ENCODE measurements around the gene P2RX1. TPM values are rescaled to one million over a fixed set of nuclear protein-coding genes. Genes with fewer than 3 reads are reported as not detected.

The P2RX1 gene
- total and polyA plus RNA-seq, 2 of the 4 experiments (the other 2 are of a cell fraction): not detected

DNA sequence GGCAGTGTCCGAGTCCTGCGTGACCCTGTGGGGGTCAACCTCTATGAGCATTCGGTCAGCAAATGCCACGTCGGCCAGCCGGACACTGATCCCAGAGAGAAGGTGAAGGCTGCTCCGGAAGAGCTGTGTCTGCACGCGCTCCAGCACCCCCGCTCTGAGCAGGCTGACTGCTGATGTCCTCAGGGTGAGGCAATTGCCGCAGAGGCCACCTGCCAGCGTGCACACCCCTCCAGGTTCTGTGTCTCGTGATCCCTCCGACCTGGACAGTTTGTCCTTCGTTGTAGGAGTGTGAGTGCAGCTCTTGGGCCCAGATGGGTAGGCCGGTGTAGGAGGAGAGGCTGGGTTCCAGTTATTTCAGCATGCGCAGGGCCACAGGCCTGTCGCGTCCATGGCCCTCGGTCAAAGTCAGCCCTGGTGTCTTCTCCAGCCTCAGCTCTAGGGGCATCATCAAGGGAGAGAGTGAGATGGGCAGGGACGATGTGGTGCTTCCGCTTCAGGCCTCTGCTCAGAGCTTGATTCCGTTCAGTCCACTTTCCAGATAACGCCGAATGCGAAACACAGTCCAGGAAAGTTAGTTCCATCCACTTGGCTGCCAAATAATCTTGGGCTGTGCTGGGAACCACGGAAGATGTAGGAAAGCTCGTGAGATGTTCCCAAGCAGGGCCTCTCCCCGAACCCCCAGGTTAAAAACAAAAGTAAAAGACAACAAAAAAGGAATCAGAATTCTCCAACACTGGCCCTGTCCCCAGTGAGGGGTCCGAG lies 55.1 kb downstream of the P2RX1 start:
- intact Hi-C loops (cut with micrococcal nuclease): loop anchor here (10.0 kb wide), 1 partner anchor 214 kb away; no protein-coding TSS in a partner anchor
- CTCF ChIA-PET: interaction anchor here (0.7 kb wide), 1 partner anchor 53 kb away, joined by 3 read pairs; no protein-coding TSS in a partner anchor
- in situ Hi-C loops (cut with MboI; ENCODE audit: low sequenced_read_pairs): no loop called here

More for the DNA sequence above, 55.1 kb downstream of the P2RX1 start:
- Histone ChIP-seq H2BK20ac (ENCODE audit: low read depth, low read length) (no peak overlapping the region), H3K18ac (ENCODE audit: low read depth, low read length) (no peak overlapping the region), H3K23ac (ENCODE audit: low read depth, low read length) (no peak overlapping the region), H3K56ac (ENCODE audit: extremely low read depth, insufficient read depth, low read length) (no peak overlapping the region), H2BK120ac (ENCODE audit: low read depth, low read length) (no peak overlapping the region), H3K9me3 (ENCODE audit: control insufficient read depth, insufficient read depth, low read length) (no peaks in the 10 kb centered on the region), H2AFZ (replicated peaks; ENCODE audit: low read length, poor library complexity) (no peak overlapping the region), H3K4ac (ENCODE audit: low read depth, low read length) (no peak overlapping the region), H4K8ac (ENCODE audit: low read depth in 2 of 2, low read length in 2 of 2) (no peak overlapping the region), H3K79me1 (ENCODE audit: low read depth in 1 of 2, low read length in 2 of 2) (no peaks in the 10 kb centered on the region), H4K20me1 (ENCODE audit: insufficient read depth, low read length) (no peaks in the 10 kb centered on the region), H3K9ac (ENCODE audit: low read depth, low read length) (no peak overlapping the region), H3K4me3 (ENCODE audit: insufficient read depth, low read depth, low read length) (no peak overlapping the region), H2BK5ac (ENCODE audit: low read depth, low read length, poor library complexity, severe bottlenecking) (no peak overlapping the region), H3K36me3 (ENCODE audit: control insufficient read depth, insufficient read depth, low read length) (peaks cover 11% of the 10 kb centered on the region), H3K9me1 (ENCODE audit: insufficient read depth, low read length) (no peaks in the 10 kb centered on the region), H2AK9ac (replicated peaks; ENCODE audit: low read depth, low read length, poor library complexity) (peak overlapping the region; percentile 65), H3K4me1 (ENCODE audit: control insufficient read depth, insufficient read depth, low read length) (no peaks in the 10 kb centered on the region), H3K4me2 (ENCODE audit: low read depth, low read length) (no peak overlapping the region), H2BK15ac (ENCODE audit: low read depth, low read length) (no peak overlapping the region), H4K91ac (ENCODE audit: insufficient read depth, low read depth, low read length) (no peak overlapping the region), H3K27me3 (ENCODE audit: control insufficient read depth, insufficient read depth, low read length) (no peaks in the 10 kb centered on the region), H3K27ac (ENCODE audit: insufficient read depth, low read length) (no peak overlapping the region), H3K14ac (replicated peaks; ENCODE audit: low read depth, low read length) (no peak overlapping the region), H4K5ac (ENCODE audit: low read depth, low read length) (no peak overlapping the region), H2AK5ac (ENCODE audit: low read depth, low read length) (no peak overlapping the region)
- dilution Hi-C loops (cut with HindIII; ENCODE audit: low sequenced_read_pairs, unreplicated experiment): no loop called here
- DNase-seq (no peak), ATAC-seq (ENCODE audit: low read depth) (no peak)
- POLR2A ChIA-PET (ENCODE audit: unreplicated experiment): no interaction called here
- no peak for TF ChIP-seq SMC3 (IDR thresholded peaks at IDR 0.05; ENCODE audit: low read depth, low read length)
- TF ChIP-seq, protein P1, sequence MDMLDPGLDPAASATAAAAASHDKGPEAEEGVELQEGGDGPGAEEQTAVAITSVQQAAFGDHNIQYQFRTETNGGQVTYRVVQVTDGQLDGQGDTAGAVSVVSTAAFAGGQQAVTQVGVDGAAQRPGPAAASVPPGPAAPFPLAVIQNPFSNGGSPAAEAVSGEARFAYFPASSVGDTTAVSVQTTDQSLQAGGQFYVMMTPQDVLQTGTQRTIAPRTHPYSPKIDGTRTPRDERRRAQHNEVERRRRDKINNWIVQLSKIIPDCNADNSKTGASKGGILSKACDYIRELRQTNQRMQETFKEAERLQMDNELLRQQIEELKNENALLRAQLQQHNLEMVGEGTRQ (IDR thresholded peaks at IDR 0.05; ENCODE audit: low read depth, low read length): no peak
- no peak for TF ChIP-seq FOS (IDR thresholded peaks at IDR 0.05; ENCODE audit: low read depth, low read length)
- TF ChIP-seq NFE2L2 (IDR thresholded peaks at IDR 0.05; ENCODE audit: low read depth, low read length): no peak
- no peak for TF ChIP-seq CHD1 (IDR thresholded peaks at IDR 0.05; ENCODE audit: low read depth, low read length)
- no peak for TF ChIP-seq RFX5 (IDR thresholded peaks at IDR 0.05; ENCODE audit: low read depth, low read length)
- no peak for TF ChIP-seq RCOR1 (IDR thresholded peaks at IDR 0.05; ENCODE audit: insufficient replicate concordance, low read length)
- TF ChIP-seq RAD21 (IDR thresholded peaks at IDR 0.05; ENCODE audit: low read length): no peak
- TF ChIP-seq, protein P2, sequence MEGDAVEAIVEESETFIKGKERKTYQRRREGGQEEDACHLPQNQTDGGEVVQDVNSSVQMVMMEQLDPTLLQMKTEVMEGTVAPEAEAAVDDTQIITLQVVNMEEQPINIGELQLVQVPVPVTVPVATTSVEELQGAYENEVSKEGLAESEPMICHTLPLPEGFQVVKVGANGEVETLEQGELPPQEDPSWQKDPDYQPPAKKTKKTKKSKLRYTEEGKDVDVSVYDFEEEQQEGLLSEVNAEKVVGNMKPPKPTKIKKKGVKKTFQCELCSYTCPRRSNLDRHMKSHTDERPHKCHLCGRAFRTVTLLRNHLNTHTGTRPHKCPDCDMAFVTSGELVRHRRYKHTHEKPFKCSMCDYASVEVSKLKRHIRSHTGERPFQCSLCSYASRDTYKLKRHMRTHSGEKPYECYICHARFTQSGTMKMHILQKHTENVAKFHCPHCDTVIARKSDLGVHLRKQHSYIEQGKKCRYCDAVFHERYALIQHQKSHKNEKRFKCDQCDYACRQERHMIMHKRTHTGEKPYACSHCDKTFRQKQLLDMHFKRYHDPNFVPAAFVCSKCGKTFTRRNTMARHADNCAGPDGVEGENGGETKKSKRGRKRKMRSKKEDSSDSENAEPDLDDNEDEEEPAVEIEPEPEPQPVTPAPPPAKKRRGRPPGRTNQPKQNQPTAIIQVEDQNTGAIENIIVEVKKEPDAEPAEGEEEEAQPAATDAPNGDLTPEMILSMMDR (conservative IDR thresholded peaks at IDR 0.05; ENCODE audit: low read depth, low read length): no peak
- no TSS peak for BruUV-seq (replicated peaks)
- 92% methylated on average over 17 of the region's 30 CpGs; no CpG with 5 or more reads in 1 of the 2 experiments for WGBS, 2 experiments (ENCODE audit: extremely low coverage in 2 of 2, insufficient read length in 1 of 2)
